ENCODE results near the gene PLPP4. TPM values are rescaled to one million over a fixed set of nuclear protein-coding genes. Genes with fewer than 3 reads are reported as not detected.
A peak's percentile ranks its signal among the peaks of the same experiment; 100 is the strongest.

Gene PLPP4
- total RNA-seq, 3 donors from 2014 or later: not detected

GRCh38 chr10:120455004-120455403, 2.0 kb upstream of the PLPP4 start:
- H3K27me3 ChIP-seq: peaks cover 4 to 29% of the 10 kb centered on the region in 2 donors
- H3K27ac ChIP-seq: no peak overlapping the region
- TF ChIP-seq POLR2A (IDR thresholded peaks at IDR 0.05) (no peak), POLR2AphosphoS5 (IDR thresholded peaks at IDR 0.05) (no peak), CTCF (IDR thresholded peaks at IDR 0.05) (no peak)
- no peaks in the 10 kb centered on the region for H3K36me3 ChIP-seq
- no peak for DNase-seq (ENCODE audit: low spot score in 2 of 2)
- intact Hi-C loops (cut with DNase I; ENCODE audit: low total_unique reads): no loop called here
- no peaks in the 10 kb centered on the region for H3K9me3 ChIP-seq
- peaks cover 4 to 8% of the 10 kb centered on the region in 2 donors for H3K4me1 ChIP-seq
- no peak overlapping the region for H3K4me3 ChIP-seq

- H3K27me3 ChIP-seq: peaks cover 4 to 29% of the 10 kb centered on the region in 2 donors
- no peak overlapping the region for H3K27ac ChIP-seq
- H3K4me1 ChIP-seq: peaks cover 4 to 8% of the 10 kb centered on the region in 2 donors
- intact Hi-C loops (cut with DNase I; ENCODE audit: low total_unique reads): no loop called here
- TF ChIP-seq CTCF (IDR thresholded peaks at IDR 0.05) (no peak), POLR2AphosphoS5 (IDR thresholded peaks at IDR 0.05) (no peak), POLR2A (IDR thresholded peaks at IDR 0.05) (no peak)
- no peaks in the 10 kb centered on the region for H3K36me3 ChIP-seq
- no peaks in the 10 kb centered on the region for H3K9me3 ChIP-seq
- no peak overlapping the region for H3K4me3 ChIP-seq
- DNase-seq (ENCODE audit: low spot score in 2 of 2): no peak
These were observed 1.4 kb upstream of the PLPP4 start for GRCh38 chr10:120455606-120456005.

GRCh38 chr10:120456143-120456625, 843 bp upstream of the PLPP4 start:
- no peak overlapping the region for H3K27ac ChIP-seq
- peaks cover 4 to 8% of the 10 kb centered on the region in 2 donors for H3K4me1 ChIP-seq
- no peaks in the 10 kb centered on the region for H3K9me3 ChIP-seq
- peaks cover 4 to 29% of the 10 kb centered on the region in 2 donors for H3K27me3 ChIP-seq
- intact Hi-C loops (cut with DNase I; ENCODE audit: low total_unique reads): no loop called here
- no peak for DNase-seq (ENCODE audit: low spot score in 2 of 2)
- peak overlapping the region; percentile 32 to 71 (median 55) for H3K4me3 ChIP-seq
- H3K36me3 ChIP-seq: no peaks in the 10 kb centered on the region
- no peak for TF ChIP-seq CTCF (IDR thresholded peaks at IDR 0.05)
- no peak for TF ChIP-seq POLR2AphosphoS5 (IDR thresholded peaks at IDR 0.05)
- no peak for TF ChIP-seq POLR2A (IDR thresholded peaks at IDR 0.05)

GRCh38 chr10:120457431-120458172, 575 bp downstream of the PLPP4 start:
- TF ChIP-seq CTCF (IDR thresholded peaks at IDR 0.05) (no peak), POLR2A (IDR thresholded peaks at IDR 0.05) (no peak), POLR2AphosphoS5 (IDR thresholded peaks at IDR 0.05) (no peak)
- Histone ChIP-seq H3K9me3 (no peaks in the 10 kb centered on the region), H3K4me1 (peaks cover 4 to 8% of the 10 kb centered on the region in 2 donors), H3K27ac (no peak overlapping the region), H3K27me3 (peaks cover 4 to 39% of the 10 kb centered on the region in 2 donors), H3K36me3 (no peaks in the 10 kb centered on the region), H3K4me3 (peak overlapping the region; percentile 32 to 71 (median 55))
- intact Hi-C loops (cut with DNase I; ENCODE audit: low total_unique reads): no loop called here
- no peak for DNase-seq (ENCODE audit: low spot score in 2 of 2)

- no peak for TF ChIP-seq CTCF (IDR thresholded peaks at IDR 0.05)
- TF ChIP-seq POLR2AphosphoS5 (IDR thresholded peaks at IDR 0.05): no peak
- no peak for TF ChIP-seq POLR2A (IDR thresholded peaks at IDR 0.05)
- no peaks in the 10 kb centered on the region for H3K36me3 ChIP-seq
- H3K27me3 ChIP-seq: peaks cover 4 to 39% of the 10 kb centered on the region in 2 donors
- no peaks in the 10 kb centered on the region for H3K9me3 ChIP-seq
- H3K27ac ChIP-seq: no peak overlapping the region
- H3K4me1 ChIP-seq: peaks cover 4 to 8% of the 10 kb centered on the region in 2 donors
- intact Hi-C loops (cut with DNase I; ENCODE audit: low total_unique reads): no loop called here
- no peak for DNase-seq (ENCODE audit: low spot score in 2 of 2)
- H3K4me3 ChIP-seq: no peak overlapping the region
These were observed 1.4 kb downstream of the PLPP4 start for GRCh38 chr10:120458432-120458831.
